CD4-positive, alpha-beta T cell (primary cell): ENCODE measurements around the gene RHOA. TPM values are rescaled to one million over a fixed set of nuclear protein-coding genes. Genes with fewer than 3 reads are reported as not detected.
A peak's percentile ranks its signal among the peaks of the same experiment; 100 is the strongest.

Experiments used
- ATAC-seq: fragments of 200-7000 bp; cut with Tn5 transposase; one replicate; pipeline ENCODE4 v1.10.0; 2022; ENCODE audit warnings: mild to moderate bottlenecking; ENCODE audit not compliant: poor library complexity
- CTCF ChIA-PET: fragments of 350-600 bp; sonication (Branson Sonifier 250); formaldehyde crosslinking; loops from one replicate; lab custom pipeline; 2021; ENCODE audit warnings: antibody characterized with exemption, inconsistent platforms; lab: Charles Lee
- POLR2A ChIA-PET: fragments of 350-600 bp; sonication (Branson Sonifier 250); formaldehyde crosslinking; loops from one replicate; lab custom pipeline; 2021; ENCODE audit warnings: antibody characterized with exemption, inconsistent platforms; lab: Charles Lee
- DNase-seq, 14 experiments: peaks; one replicate each; pipeline ENCODE4 v3.0.0-alpha.2; 2013 to 2020; ENCODE audit warnings: mixed read lengths in 2 of 14
- H3K27ac ChIP-seq, 2 donors: one replicate each; pipeline versions ENCODE4 v1.5.1 to v1.7.0; 2013; ENCODE audit warnings: low read length in 2 of 2, low read depth in 1 of 2, mild to moderate bottlenecking in 1 of 2
- H3K27me3 ChIP-seq, 2 experiments: 1 replicate in 1 of 2; 2 replicates in 1 of 2; pipeline versions ENCODE4 v1.6.1 to v1.7.0; 2013; ENCODE audit warnings: low read length in 2 of 2, control low read depth in 1 of 2, mild to moderate bottlenecking in 1 of 2, moderate library complexity in 1 of 2; ENCODE audit not compliant: insufficient read depth in 2 of 2, control insufficient read depth in 1 of 2
- H3K36me3 ChIP-seq: one replicate; pipeline ENCODE4 v1.6.1; 2013; ENCODE audit warnings: low read length, control low read depth; ENCODE audit not compliant: insufficient read depth
- H3K4me1 ChIP-seq: one replicate; pipeline ENCODE4 v1.6.1; 2013; ENCODE audit warnings: low read length, control low read depth; ENCODE audit not compliant: insufficient read depth
- H3K4me3 ChIP-seq: one replicate; pipeline ENCODE4 v1.5.1; 2013; ENCODE audit warnings: mild to moderate bottlenecking, low read length, moderate library complexity
- H3K9me3 ChIP-seq, 2 experiments: 1 replicate in 1 of 2; 2 replicates in 1 of 2; pipeline versions ENCODE4 v1.6.1 to v1.7.0; 2013; ENCODE audit warnings: low read length in 2 of 2, mild to moderate bottlenecking in 2 of 2, control low read depth in 1 of 2, moderate library complexity in 1 of 2; ENCODE audit not compliant: control insufficient read depth in 1 of 2, insufficient read depth in 1 of 2
- H3K27ac Mint-ChIP-seq: one replicate; pipeline ENCODE4 v1.8.0; 2020; ENCODE audit warnings: mixed read lengths
- H3K27me3 Mint-ChIP-seq: one replicate; pipeline ENCODE4 v1.8.0; 2021; ENCODE audit warnings: mixed read lengths
- H3K36me3 Mint-ChIP-seq: one replicate; pipeline ENCODE4 v1.8.0; 2021; ENCODE audit warnings: low read depth, mixed read lengths
- H3K4me1 Mint-ChIP-seq: one replicate; pipeline ENCODE4 v1.8.0; 2021; ENCODE audit warnings: low read depth, mixed read lengths
- H3K4me3 Mint-ChIP-seq: one replicate; pipeline ENCODE4 v1.8.0; 2020; ENCODE audit warnings: mild to moderate bottlenecking, mixed read lengths
- H3K9me3 Mint-ChIP-seq: one replicate; pipeline ENCODE4 v1.8.0; 2020; ENCODE audit warnings: mixed read lengths
- intact Hi-C, 2 experiments: fragments of 100-400 bp; cut with DNase I in 1 of 2; cut with micrococcal nuclease in 1 of 2; formaldehyde crosslinking; loops; one replicate each; pipeline versions ENCODE4 v1.15.1 to v1.9.0; 2023 to 2025; cut with DNase I, micrococcal nuclease
- total RNA-seq, 174 experiments: library from RNA in 2 of 174; stranded (reverse) in 2 of 174; gene quantifications; one replicate each; pipeline ENCODE4 v1.2.3 and lab custom pipeline; 2021 to 2026
- TF ChIP-seq, protein P1 (sequence below): fragments of 200-600 bp; IDR thresholded peaks from one replicate; pipeline ENCODE4 v1.8.0; 2022; ENCODE audit warnings: antibody characterized with exemption, mild to moderate bottlenecking

The RHOA gene
- total RNA-seq, 2 experiments from 2014 or later, result 256 to 271 TPM

DNA sequence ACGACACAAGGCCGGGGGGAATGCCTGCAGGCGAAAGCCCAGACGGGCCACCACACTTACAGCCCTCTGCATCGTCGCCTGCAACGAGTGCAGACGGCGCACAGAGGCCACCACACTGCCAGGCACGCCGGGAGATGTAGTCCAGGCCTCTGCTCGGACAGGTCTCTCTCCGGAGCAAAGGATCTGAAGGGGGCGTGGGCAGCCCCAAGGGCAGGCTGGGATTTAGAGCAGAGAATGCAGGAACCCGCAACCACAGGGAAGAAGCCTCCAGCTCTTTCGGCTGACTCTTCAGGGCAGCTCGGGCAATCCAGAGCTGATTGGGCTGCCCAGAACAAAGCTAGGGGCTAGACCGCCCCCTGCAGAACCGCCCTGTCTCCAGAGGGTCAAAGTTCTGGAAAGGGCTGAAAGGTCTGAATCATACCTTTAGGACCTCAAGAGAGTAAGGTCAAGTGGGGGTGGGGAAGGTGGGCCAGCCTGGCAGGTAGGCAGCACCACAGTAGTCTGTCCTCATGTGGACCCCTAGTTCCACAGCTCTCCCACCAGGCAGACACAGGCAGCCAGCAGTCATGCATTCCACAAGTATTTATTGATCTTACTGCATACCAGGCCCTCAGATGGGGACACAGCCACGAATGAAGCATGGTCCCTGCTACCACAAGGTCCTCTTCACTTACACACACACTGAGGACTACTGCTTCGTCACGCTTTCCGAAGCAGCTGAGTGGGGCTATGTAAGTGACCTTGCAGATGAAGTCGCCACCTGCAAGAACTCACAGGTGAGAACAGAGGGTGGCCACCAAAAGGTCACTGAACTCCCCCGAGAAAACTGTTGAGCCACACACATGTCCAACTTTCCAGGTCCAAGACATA, 10.8 kb upstream of the RHOA start, which contains the start of gene AMT:
TSS of gene AMT (minus strand) at position 95 of the 870 bp plus-strand sequence. CDS start at position 72, 23 bp downstream.
- no peak for DNase-seq
- CTCF ChIA-PET, result no interaction called here
- H3K36me3 ChIP-seq, result peaks cover 32% of the 10 kb centered on the region
- intact Hi-C loops, result no loop called here
- Mint-ChIP-seq H3K4me3 (no peak within 1 kb of the TSS), H3K27ac (peak within 1 kb of the TSS; percentile 17), H3K27me3 (no peaks in the 10 kb centered on the region), H3K36me3 (peaks cover 29% of the 10 kb centered on the region), H3K4me1 (peaks cover 41% of the 10 kb centered on the region), H3K9me3 (no peaks in the 10 kb centered on the region)
- peak within 1 kb of the TSS; percentile 5 for H3K4me3 ChIP-seq
- no peaks in the 10 kb centered on the region for H3K27me3 ChIP-seq
- no peaks in the 10 kb centered on the region for H3K9me3 ChIP-seq
- TF ChIP-seq, protein P1, sequence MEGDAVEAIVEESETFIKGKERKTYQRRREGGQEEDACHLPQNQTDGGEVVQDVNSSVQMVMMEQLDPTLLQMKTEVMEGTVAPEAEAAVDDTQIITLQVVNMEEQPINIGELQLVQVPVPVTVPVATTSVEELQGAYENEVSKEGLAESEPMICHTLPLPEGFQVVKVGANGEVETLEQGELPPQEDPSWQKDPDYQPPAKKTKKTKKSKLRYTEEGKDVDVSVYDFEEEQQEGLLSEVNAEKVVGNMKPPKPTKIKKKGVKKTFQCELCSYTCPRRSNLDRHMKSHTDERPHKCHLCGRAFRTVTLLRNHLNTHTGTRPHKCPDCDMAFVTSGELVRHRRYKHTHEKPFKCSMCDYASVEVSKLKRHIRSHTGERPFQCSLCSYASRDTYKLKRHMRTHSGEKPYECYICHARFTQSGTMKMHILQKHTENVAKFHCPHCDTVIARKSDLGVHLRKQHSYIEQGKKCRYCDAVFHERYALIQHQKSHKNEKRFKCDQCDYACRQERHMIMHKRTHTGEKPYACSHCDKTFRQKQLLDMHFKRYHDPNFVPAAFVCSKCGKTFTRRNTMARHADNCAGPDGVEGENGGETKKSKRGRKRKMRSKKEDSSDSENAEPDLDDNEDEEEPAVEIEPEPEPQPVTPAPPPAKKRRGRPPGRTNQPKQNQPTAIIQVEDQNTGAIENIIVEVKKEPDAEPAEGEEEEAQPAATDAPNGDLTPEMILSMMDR, result no peak
- no peak for ATAC-seq
- no peak within 1 kb of the TSS for H3K27ac ChIP-seq
- peaks cover 57% of the 10 kb centered on the region for H3K4me1 ChIP-seq
- POLR2A ChIA-PET, result interaction anchor here (0.8 kb wide), 1 partner anchor 11 kb away, joined by 4 read pairs; the partner anchor contains the start of genes RHOA and TCTA

DNA sequence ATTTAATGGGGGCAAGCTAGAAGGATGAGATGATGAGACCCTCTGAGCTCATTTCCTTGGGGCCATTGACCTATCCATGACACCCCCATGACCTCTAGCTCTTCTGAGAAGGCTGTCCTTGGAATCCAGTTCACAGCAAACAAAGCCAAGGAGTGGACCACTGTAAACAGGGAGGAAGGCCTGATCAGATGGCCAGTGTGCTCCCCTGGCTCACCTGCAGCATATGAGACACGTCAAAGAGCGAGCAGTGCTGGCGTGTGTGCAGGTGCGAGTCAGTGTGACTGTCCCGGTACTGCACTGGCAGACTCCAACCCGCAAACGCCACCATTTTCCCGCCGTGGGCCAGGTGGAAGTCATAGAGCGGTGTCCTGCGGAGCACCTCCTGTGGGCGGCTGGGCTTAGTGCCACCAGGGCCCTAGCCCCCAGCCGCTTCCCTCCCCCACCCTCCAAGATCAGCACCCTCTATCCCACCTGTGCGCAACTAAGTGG, 10.2 kb upstream of the RHOA start:
- Histone ChIP-seq H3K4me3 (peak overlapping the region; percentile 5), H3K27me3 (no peaks in the 10 kb centered on the region), H3K36me3 (peaks cover 36% of the 10 kb centered on the region), H3K27ac (no peak overlapping the region), H3K9me3 (no peaks in the 10 kb centered on the region), H3K4me1 (peaks cover 63% of the 10 kb centered on the region)
- Mint-ChIP-seq H3K9me3 (no peaks in the 10 kb centered on the region), H3K27me3 (no peaks in the 10 kb centered on the region), H3K4me1 (peaks cover 48% of the 10 kb centered on the region), H3K4me3 (no peak overlapping the region), H3K36me3 (peaks cover 29% of the 10 kb centered on the region), H3K27ac (no peak overlapping the region)
- ATAC-seq (no peak), DNase-seq (peak in 1 of 14 experiments; percentile 8)
- TF ChIP-seq, protein P1, result no peak
- POLR2A ChIA-PET, result no interaction called here
- intact Hi-C loops, result no loop called here
- CTCF ChIA-PET, result no interaction called here

DNA sequence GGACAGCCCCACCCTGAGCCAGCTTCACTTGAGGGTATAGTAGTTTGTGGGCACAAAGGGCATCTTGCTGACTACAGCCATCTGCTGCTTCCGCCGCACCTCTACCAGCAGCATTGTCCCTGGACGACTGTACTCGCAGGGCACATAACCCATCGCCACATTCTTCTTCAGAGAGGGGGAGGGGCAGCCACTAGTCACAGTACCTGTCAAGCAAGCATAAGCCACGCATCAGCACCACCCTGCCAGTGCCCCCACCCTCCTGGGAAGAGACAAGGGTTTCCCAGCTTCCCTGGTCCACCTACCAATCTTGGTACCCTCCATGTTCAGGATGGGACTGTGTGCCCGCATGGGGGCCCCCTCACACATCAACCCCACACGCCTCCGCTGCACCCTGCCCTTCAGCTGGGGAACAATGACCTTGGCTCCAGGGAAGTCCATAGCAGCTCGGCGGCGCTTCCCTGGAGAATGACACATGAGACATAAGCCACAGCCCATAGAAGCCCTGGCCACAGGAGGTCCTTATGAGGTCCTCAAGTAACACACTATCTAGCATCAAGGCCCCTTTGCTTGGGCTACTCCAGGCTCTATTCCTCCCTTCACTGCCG, 5.8 kb upstream of the RHOA start:
- peaks cover 88% of the 10 kb centered on the region for H3K4me1 ChIP-seq
- Mint-ChIP-seq H3K27ac (peak overlapping the region; percentile 91), H3K4me3 (peak overlapping the region; percentile 28), H3K9me3 (no peaks in the 10 kb centered on the region), H3K4me1 (peaks cover 66% of the 10 kb centered on the region), H3K36me3 (peaks cover 26% of the 10 kb centered on the region), H3K27me3 (no peaks in the 10 kb centered on the region)
- intact Hi-C loops, result no loop called here
- CTCF ChIA-PET, result interaction anchor here (1.1 to 2.4 kb wide), 2 partner anchors 11 to 26 kb away, joined by 4 to 11 read pairs; partner anchors contain the start of gene NICN1
- no peaks in the 10 kb centered on the region for H3K27me3 ChIP-seq
- peaks cover 41% of the 10 kb centered on the region for H3K36me3 ChIP-seq
- H3K4me3 ChIP-seq, result no peak overlapping the region
- no peak for DNase-seq
- no peaks in the 10 kb centered on the region for H3K9me3 ChIP-seq
- TF ChIP-seq, protein P1, result no peak
- peak overlapping the region; percentile 85 to 89 for H3K27ac ChIP-seq
- no peak for ATAC-seq
- POLR2A ChIA-PET, result interaction anchor here (0.6 to 4.3 kb wide), 6 partner anchors 8 to 1329 kb away, joined by 3 to 40 read pairs (median 18); partner anchors contain the start of genes DAG1, NICN1 and USP4
